Vagina (tissue), 2 donors: Measurements from ENCODE around the gene MSL1.

ENCODE experiments used
- POLR2A ChIP-seq, 2 donors: fragments of 450-650 bp; IDR thresholded peaks; one replicate each; pipeline ENCODE4 v1.6.1; 2017; ENCODE audit warnings: antibody characterized with exemption in 2 of 2, mild to moderate bottlenecking in 2 of 2, moderate library complexity in 2 of 2
- POLR2AphosphoS5 ChIP-seq, 2 donors: sonication (generic); formaldehyde crosslinking; IDR thresholded peaks; one replicate each; pipeline ENCODE4 v1.9.0; 2017; ENCODE audit warnings: antibody characterized with exemption in 2 of 2, mild to moderate bottlenecking in 2 of 2, low read depth in 1 of 2; ENCODE audit not compliant: insufficient read depth in 1 of 2
- TF ChIP-seq, protein P1 (sequence below), 3 experiments: fragments of 450-650 bp in 2 of 3; fragments of 200-600 bp in 1 of 3; sonication (generic) in 1 of 3; IDR thresholded peaks; one replicate each; pipeline ENCODE4 v1.5.1; 2017 to 2019; ENCODE audit warnings: antibody characterized with exemption in 3 of 3, mild to moderate bottlenecking in 2 of 3, moderate library complexity in 2 of 3

DNA sequence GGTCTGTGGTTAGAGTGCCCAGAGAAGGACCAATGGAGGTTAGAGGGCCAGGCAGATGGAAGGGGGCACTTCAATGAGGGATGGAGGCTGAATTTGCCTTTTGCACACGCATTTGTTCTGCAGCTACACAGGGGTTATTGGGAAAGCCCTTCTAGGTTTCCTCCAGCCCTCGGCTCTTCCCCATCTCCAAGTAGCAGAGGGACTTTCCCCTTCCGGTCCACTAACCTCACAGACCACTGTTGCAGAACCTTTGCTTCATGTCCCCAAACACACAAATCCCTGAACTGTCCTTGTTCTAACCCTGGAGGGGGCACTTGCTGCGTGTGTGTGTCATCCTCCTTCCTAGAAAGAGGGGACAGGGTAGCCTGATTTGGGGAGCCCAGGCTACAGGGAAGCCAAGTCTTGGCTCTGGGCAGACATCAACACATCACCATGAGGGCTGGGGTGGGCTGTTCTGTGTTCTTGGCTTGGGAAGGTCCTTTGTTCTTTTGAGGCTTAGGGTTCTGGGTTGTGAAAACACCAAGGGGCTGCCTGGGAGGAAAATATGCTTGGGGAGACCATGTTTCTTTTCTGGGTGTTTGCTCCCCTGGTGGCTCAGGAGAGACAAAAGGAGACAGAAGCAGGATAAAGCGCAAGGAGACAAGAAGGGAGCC is 14.1 kb upstream of the MSL1 start:
- TF ChIP-seq, protein P1, sequence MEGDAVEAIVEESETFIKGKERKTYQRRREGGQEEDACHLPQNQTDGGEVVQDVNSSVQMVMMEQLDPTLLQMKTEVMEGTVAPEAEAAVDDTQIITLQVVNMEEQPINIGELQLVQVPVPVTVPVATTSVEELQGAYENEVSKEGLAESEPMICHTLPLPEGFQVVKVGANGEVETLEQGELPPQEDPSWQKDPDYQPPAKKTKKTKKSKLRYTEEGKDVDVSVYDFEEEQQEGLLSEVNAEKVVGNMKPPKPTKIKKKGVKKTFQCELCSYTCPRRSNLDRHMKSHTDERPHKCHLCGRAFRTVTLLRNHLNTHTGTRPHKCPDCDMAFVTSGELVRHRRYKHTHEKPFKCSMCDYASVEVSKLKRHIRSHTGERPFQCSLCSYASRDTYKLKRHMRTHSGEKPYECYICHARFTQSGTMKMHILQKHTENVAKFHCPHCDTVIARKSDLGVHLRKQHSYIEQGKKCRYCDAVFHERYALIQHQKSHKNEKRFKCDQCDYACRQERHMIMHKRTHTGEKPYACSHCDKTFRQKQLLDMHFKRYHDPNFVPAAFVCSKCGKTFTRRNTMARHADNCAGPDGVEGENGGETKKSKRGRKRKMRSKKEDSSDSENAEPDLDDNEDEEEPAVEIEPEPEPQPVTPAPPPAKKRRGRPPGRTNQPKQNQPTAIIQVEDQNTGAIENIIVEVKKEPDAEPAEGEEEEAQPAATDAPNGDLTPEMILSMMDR (IDR thresholded peaks at IDR 0.05), result no peak
- no peak for TF ChIP-seq POLR2AphosphoS5 (IDR thresholded peaks at IDR 0.05; ENCODE audit: insufficient read depth in 1 of 2, low read depth in 1 of 2)
- no peak for TF ChIP-seq POLR2A (IDR thresholded peaks at IDR 0.05)
